ENCODE data around the gene PLB1.

The PLB1 gene

GRCh38 chr2:28577791-28578680 lies 82.2 kb downstream of the PLB1 start:
- Histone ChIP-seq H3K9me3 (ENCODE audit: control insufficient read depth, low read length) (no peaks in the 10 kb centered on the region), H3K9ac (ENCODE audit: low read length) (no peak overlapping the region), H3K27me3 (ENCODE audit: control insufficient read depth, insufficient read depth, low read length) (no peaks in the 10 kb centered on the region), H3K36me3 (ENCODE audit: control insufficient read depth, insufficient read depth, low read length) (no peaks in the 10 kb centered on the region), H3K4me3 (ENCODE audit: low read length) (no peak overlapping the region), H3K4me1 (ENCODE audit: control insufficient read depth, insufficient read depth, low read length) (no peaks in the 10 kb centered on the region)

GRCh38 chr2:28578774-28579173 lies 82.9 kb downstream of the PLB1 start:
- Histone ChIP-seq H3K9me3 (ENCODE audit: control insufficient read depth, low read length) (no peaks in the 10 kb centered on the region), H3K4me3 (ENCODE audit: low read length) (no peak overlapping the region), H3K4me1 (ENCODE audit: control insufficient read depth, insufficient read depth, low read length) (peaks cover under 1% of the 10 kb centered on the region), H3K27me3 (ENCODE audit: control insufficient read depth, insufficient read depth, low read length) (no peaks in the 10 kb centered on the region), H3K9ac (ENCODE audit: low read length) (no peak overlapping the region), H3K36me3 (ENCODE audit: control insufficient read depth, insufficient read depth, low read length) (no peaks in the 10 kb centered on the region)

GRCh38 chr2:28579606-28580005 lies 83.7 kb downstream of the PLB1 start:
- H3K9me3 ChIP-seq (ENCODE audit: control insufficient read depth, low read length), result no peaks in the 10 kb centered on the region
- no peaks in the 10 kb centered on the region for H3K36me3 ChIP-seq (ENCODE audit: control insufficient read depth, insufficient read depth, low read length)
- no peaks in the 10 kb centered on the region for H3K27me3 ChIP-seq (ENCODE audit: control insufficient read depth, insufficient read depth, low read length)
- H3K4me3 ChIP-seq (ENCODE audit: low read length), result no peak overlapping the region
- H3K9ac ChIP-seq (ENCODE audit: low read length), result no peak overlapping the region
- peaks cover 8% of the 10 kb centered on the region for H3K4me1 ChIP-seq (ENCODE audit: control insufficient read depth, insufficient read depth, low read length)

- Histone ChIP-seq H3K36me3 (ENCODE audit: control insufficient read depth, insufficient read depth, low read length) (no peaks in the 10 kb centered on the region), H3K4me1 (ENCODE audit: control insufficient read depth, insufficient read depth, low read length) (peaks cover 10% of the 10 kb centered on the region), H3K4me3 (ENCODE audit: low read length) (no peak overlapping the region), H3K9ac (ENCODE audit: low read length) (no peak overlapping the region), H3K27me3 (ENCODE audit: control insufficient read depth, insufficient read depth, low read length) (no peaks in the 10 kb centered on the region), H3K9me3 (ENCODE audit: control insufficient read depth, low read length) (no peaks in the 10 kb centered on the region)
These were observed 84.2 kb downstream of the PLB1 start for GRCh38 chr2:28580078-28580477.

GRCh38 chr2:28581312-28581711 lies 85.5 kb downstream of the PLB1 start:
- Histone ChIP-seq H3K4me1 (ENCODE audit: control insufficient read depth, insufficient read depth, low read length) (peaks cover 10% of the 10 kb centered on the region), H3K4me3 (ENCODE audit: low read length) (no peak overlapping the region), H3K36me3 (ENCODE audit: control insufficient read depth, insufficient read depth, low read length) (no peaks in the 10 kb centered on the region), H3K9me3 (ENCODE audit: control insufficient read depth, low read length) (no peaks in the 10 kb centered on the region), H3K27me3 (ENCODE audit: control insufficient read depth, insufficient read depth, low read length) (no peaks in the 10 kb centered on the region), H3K9ac (ENCODE audit: low read length) (no peak overlapping the region)

GRCh38 chr2:28582152-28582551 lies 86.3 kb downstream of the PLB1 start:
- Histone ChIP-seq H3K4me1 (ENCODE audit: control insufficient read depth, insufficient read depth, low read length) (peaks cover 10% of the 10 kb centered on the region), H3K36me3 (ENCODE audit: control insufficient read depth, insufficient read depth, low read length) (no peaks in the 10 kb centered on the region), H3K27me3 (ENCODE audit: control insufficient read depth, insufficient read depth, low read length) (no peaks in the 10 kb centered on the region), H3K9me3 (ENCODE audit: control insufficient read depth, low read length) (no peaks in the 10 kb centered on the region), H3K9ac (ENCODE audit: low read length) (no peak overlapping the region), H3K4me3 (ENCODE audit: low read length) (no peak overlapping the region)

- Histone ChIP-seq H3K4me1 (ENCODE audit: control insufficient read depth, insufficient read depth, low read length) (peaks cover 10% of the 10 kb centered on the region), H3K9ac (ENCODE audit: low read length) (no peak overlapping the region), H3K36me3 (ENCODE audit: control insufficient read depth, insufficient read depth, low read length) (no peaks in the 10 kb centered on the region), H3K4me3 (ENCODE audit: low read length) (no peak overlapping the region), H3K9me3 (ENCODE audit: control insufficient read depth, low read length) (no peaks in the 10 kb centered on the region), H3K27me3 (ENCODE audit: control insufficient read depth, insufficient read depth, low read length) (no peaks in the 10 kb centered on the region)
These were observed 86.7 kb downstream of the PLB1 start for GRCh38 chr2:28582595-28582994.

- H3K4me1 ChIP-seq (ENCODE audit: control insufficient read depth, insufficient read depth, low read length), result peaks cover 10% of the 10 kb centered on the region
- H3K27me3 ChIP-seq (ENCODE audit: control insufficient read depth, insufficient read depth, low read length), result no peaks in the 10 kb centered on the region
- no peak overlapping the region for H3K9ac ChIP-seq (ENCODE audit: low read length)
- no peaks in the 10 kb centered on the region for H3K9me3 ChIP-seq (ENCODE audit: control insufficient read depth, low read length)
- no peaks in the 10 kb centered on the region for H3K36me3 ChIP-seq (ENCODE audit: control insufficient read depth, insufficient read depth, low read length)
- H3K4me3 ChIP-seq (ENCODE audit: low read length), result no peak overlapping the region
These were observed 88.2 kb downstream of the PLB1 start for GRCh38 chr2:28583899-28584553.

GRCh38 chr2:28586867-28587266 lies 91.0 kb downstream of the PLB1 start:
- Histone ChIP-seq H3K27me3 (ENCODE audit: control insufficient read depth, insufficient read depth, low read length) (no peaks in the 10 kb centered on the region), H3K9ac (ENCODE audit: low read length) (no peak overlapping the region), H3K36me3 (ENCODE audit: control insufficient read depth, insufficient read depth, low read length) (no peaks in the 10 kb centered on the region), H3K4me1 (ENCODE audit: control insufficient read depth, insufficient read depth, low read length) (peaks cover 10% of the 10 kb centered on the region), H3K9me3 (ENCODE audit: control insufficient read depth, low read length) (no peaks in the 10 kb centered on the region), H3K4me3 (ENCODE audit: low read length) (no peak overlapping the region)

- H3K4me1 ChIP-seq (ENCODE audit: control insufficient read depth, insufficient read depth, low read length), result peaks cover 10% of the 10 kb centered on the region
- no peak overlapping the region for H3K9ac ChIP-seq (ENCODE audit: low read length)
- no peaks in the 10 kb centered on the region for H3K27me3 ChIP-seq (ENCODE audit: control insufficient read depth, insufficient read depth, low read length)
- no peaks in the 10 kb centered on the region for H3K36me3 ChIP-seq (ENCODE audit: control insufficient read depth, insufficient read depth, low read length)
- H3K9me3 ChIP-seq (ENCODE audit: control insufficient read depth, low read length), result no peaks in the 10 kb centered on the region
- H3K4me3 ChIP-seq (ENCODE audit: low read length), result no peak overlapping the region
These were observed 91.8 kb downstream of the PLB1 start for GRCh38 chr2:28587526-28588291.

- no peaks in the 10 kb centered on the region for H3K9me3 ChIP-seq (ENCODE audit: control insufficient read depth, low read length)
- no peak overlapping the region for H3K9ac ChIP-seq (ENCODE audit: low read length)
- H3K36me3 ChIP-seq (ENCODE audit: control insufficient read depth, insufficient read depth, low read length), result no peaks in the 10 kb centered on the region
- H3K4me3 ChIP-seq (ENCODE audit: low read length), result no peak overlapping the region
- H3K4me1 ChIP-seq (ENCODE audit: control insufficient read depth, insufficient read depth, low read length), result peaks cover 10% of the 10 kb centered on the region
- no peaks in the 10 kb centered on the region for H3K27me3 ChIP-seq (ENCODE audit: control insufficient read depth, insufficient read depth, low read length)
These were observed 92.4 kb downstream of the PLB1 start for GRCh38 chr2:28588292-28588670.

Measured in mucosa of stomach (tissue), 1 donor.